Spleen (tissue), 11 donors: ENCODE measurements around the gene NPLOC4. TPM values are rescaled to one million over a fixed set of nuclear protein-coding genes. Genes with fewer than 3 reads are reported as not detected.

ENCODE experiments used
- DNase-seq: peaks from one replicate; pipeline ENCODE4 v3.0.0-alpha.2; 2020
- H3K27ac ChIP-seq, 8 donors: fragments of 200-600 bp; sonication (generic) in 7 of 8; 1 replicate in 4 of 8; 2 replicates in 4 of 8; pipeline versions ENCODE4 v1.5.0 to v1.8.0; 2016 to 2021; ENCODE audit warnings: inconsistent platforms in 4 of 8, mild to moderate bottlenecking in 4 of 8, moderate library complexity in 1 of 8
- H3K27me3 ChIP-seq, 7 donors: fragments of 200-600 bp; sonication (generic) in 6 of 7; replicated peaks in 1 of 7; 1 replicate in 4 of 7; 2 replicates in 3 of 7; pipeline versions ENCODE4 v1.5.0 to v1.8.0; 2016 to 2021; ENCODE audit warnings: inconsistent platforms in 3 of 7, mild to moderate bottlenecking in 1 of 7
- H3K36me3 ChIP-seq, 6 donors: fragments of 200-600 bp; sonication (generic) in 5 of 6; 1 replicate in 4 of 6; 2 replicates in 2 of 6; pipeline versions ENCODE4 v1.5.0 to v1.8.0; 2016 to 2021; ENCODE audit warnings: inconsistent platforms in 2 of 6
- H3K4me1 ChIP-seq, 6 donors: fragments of 200-600 bp; sonication (generic) in 5 of 6; 1 replicate in 3 of 6; 2 replicates in 3 of 6; pipeline versions ENCODE4 v1.5.0 to v1.8.0; 2016 to 2021; ENCODE audit warnings: inconsistent platforms in 3 of 6
- H3K4me3 ChIP-seq, 8 donors: fragments of 200-600 bp; sonication (generic) in 7 of 8; 1 replicate in 4 of 8; 2 replicates in 4 of 8; pipeline versions ENCODE4 v1.5.0 to v1.8.0; 2016 to 2021; ENCODE audit warnings: inconsistent platforms in 4 of 8, mild to moderate bottlenecking in 4 of 8, moderate library complexity in 2 of 8
- H3K9me3 ChIP-seq, 8 donors: fragments of 200-600 bp; sonication (generic) in 7 of 8; 1 replicate in 4 of 8; 2 replicates in 4 of 8; pipeline versions ENCODE4 v1.5.0 to v1.8.0; 2016 to 2021; ENCODE audit warnings: inconsistent platforms in 4 of 8
- CTCF ChIP-seq, 11 experiments: fragments of 200-600 bp in 7 of 11; fragments of 450-650 bp in 4 of 11; sonication (generic) in 4 of 11; IDR thresholded peaks in 8 of 11; conservative IDR thresholded peaks in 3 of 11; 1 replicate in 7 of 11; 2 replicates in 4 of 11; pipeline versions ENCODE4 v1.4.0 to v1.8.0; 2016 to 2021; ENCODE audit warnings: antibody characterized with exemption in 11 of 11, inconsistent platforms in 4 of 11, mild to moderate bottlenecking in 1 of 11
- POLR2A ChIP-seq, 3 donors: fragments of 450-650 bp; IDR thresholded peaks; one replicate each; pipeline ENCODE4 v1.5.1; 2017; ENCODE audit warnings: antibody characterized with exemption in 3 of 3, mild to moderate bottlenecking in 1 of 3
- POLR2AphosphoS5 ChIP-seq, 3 donors: sonication (generic); formaldehyde crosslinking; IDR thresholded peaks; one replicate each; pipeline ENCODE4 v1.5.1; 2017; ENCODE audit warnings: antibody characterized with exemption in 3 of 3
- WGBS, 5 donors: extraction: QIAGEN DNeasy Blood & Tissue Kit in 3 of 5; methylation state at CpG; one replicate each; pipeline versions ENCODE4 v1.1.5 to v1.1.7; 2013 to 2018; 5-methylcytosine and 5-hydroxymethylcytosine counted together
- intact Hi-C: fragments of 100-400 bp; cut with DNase I; formaldehyde crosslinking; loops from one replicate; pipeline ENCODE4 v1.15.0; 2023; ENCODE audit warnings: low total_unique reads
- polyA plus RNA-seq, 3 donors: library from polyadenylated mRNA; stranded (reverse); fragments of 200-250 nt; gene quantifications; one replicate each; pipeline ENCODE4 v1.2.1, GENCODE V29; 2013
- total RNA-seq, 7 donors: library from RNA; depleted of rRNA in 3 of 7; stranded (reverse); fragments of >200 nt in 3 of 7; fragmentation: NEBNext Ultra II Directional in 4 of 7; extraction: Animal tissue kit (Norgen Biotek cat#: 25700) in 4 of 7; gene quantifications; one replicate each; pipeline versions ENCODE4 v1.1.0 to v1.2.1, GENCODE V29; 2016 to 2021
- donor health status: healthy with polysubstance abuse.
- donor health status: DM: no; HTN: no; CAD: no; lungs with moderate emphysema.
- donor health status: DM: no; HTN: no; CAD: no.
- donor health status: Bipolar disorder and iron deficiency.
- donor health status: healthy.
- donor health status: DM: no; HTN: no; CAD: no.
- donor health status: DM: yes; HTN: yes; CAD: no.

The NPLOC4 gene
- total and polyA plus RNA-seq, 10 donors = 19.3 to 130 (median 81.3) TPM

- Histone ChIP-seq H3K4me3 (peak overlapping the region; percentile 53 to 99 (median 94)), H3K4me1 (peaks cover 38 to 86% (median 66%) of the 10 kb centered on the region in 6 donors), H3K27me3 (no peaks in the 10 kb centered on the region), H3K9me3 (no peaks in the 10 kb centered on the region), H3K36me3 (peaks cover 4 to 32% (median 29%) of the 10 kb centered on the region in 6 donors), H3K27ac (peak overlapping the region; percentile 91 to 100 (median 100))
- WGBS, 5 donors = 0 to 1% (median 1%) methylated on average over 15 to 64 of the region's 64 CpGs
- intact Hi-C loops = no loop called here
- peak; percentile 92 for DNase-seq
- peak in 2 of 3 donors; percentile 70 to 73 for TF ChIP-seq POLR2AphosphoS5 (IDR thresholded peaks at IDR 0.05)
- no peak for TF ChIP-seq POLR2A (IDR thresholded peaks at IDR 0.05)
Measured at GRCh38 chr17:81513753-81514488, 123.0 kb downstream of the NPLOC4 start.

GRCh38 chr17:81513372-81513752 is 123.5 kb downstream of the NPLOC4 start:
- Histone ChIP-seq H3K4me3 (peak overlapping the region; percentile 53 to 99 (median 94)), H3K36me3 (peaks cover 4 to 38% (median 35%) of the 10 kb centered on the region in 6 donors), H3K27me3 (no peaks in the 10 kb centered on the region), H3K27ac (peak overlapping the region; percentile 91 to 100 (median 100)), H3K9me3 (no peaks in the 10 kb centered on the region), H3K4me1 (peaks cover 38 to 86% (median 66%) of the 10 kb centered on the region in 6 donors)
- peak; percentile 94 for DNase-seq
- intact Hi-C loops = no loop called here
- WGBS, 5 donors = 0 to 2% (median 0%) methylated on average over 6 to 23 of the region's 23 CpGs
- TF ChIP-seq POLR2A (IDR thresholded peaks at IDR 0.05) (no peak), CTCF (IDR thresholded peaks at IDR 0.05 in 8 of 11, conservative IDR thresholded peaks at IDR 0.05 in 3 of 11) (no peak), POLR2AphosphoS5 (IDR thresholded peaks at IDR 0.05) (peak in 2 of 3 donors; percentile 33 to 43)

GRCh38 chr17:81512562-81513371 is 124.1 kb downstream of the NPLOC4 start, which contains the start of gene ACTG1:
Gene ACTG1, minus strand, starts transcription at chr17:81512799. Its CDS starts 445 bp downstream, at chr17:81512354.
- no peaks in the 10 kb centered on the region for H3K9me3 ChIP-seq
- H3K4me1 ChIP-seq = peaks cover 32 to 85% (median 63%) of the 10 kb centered on the region in 6 donors
- WGBS, 5 donors = 0 to 1% (median 0%) methylated on average over 21 to 111 of the region's 111 CpGs
- DNase-seq = peak; percentile 97
- H3K4me3 ChIP-seq = peak within 1 kb of the TSS; percentile 86 to 99 (median 94)
- peaks cover 4 to 42% (median 35%) of the 10 kb centered on the region in 6 donors for H3K36me3 ChIP-seq
- peak; percentile 93 to 97 (median 97) for TF ChIP-seq POLR2A (IDR thresholded peaks at IDR 0.05)
- TF ChIP-seq CTCF (IDR thresholded peaks at IDR 0.05 in 8 of 11, conservative IDR thresholded peaks at IDR 0.05 in 3 of 11) = no peak
- peak; percentile 99 for TF ChIP-seq POLR2AphosphoS5 (IDR thresholded peaks at IDR 0.05)
- intact Hi-C loops = no loop called here
- H3K27me3 ChIP-seq = no peaks in the 10 kb centered on the region
- peak within 1 kb of the TSS; percentile 91 to 100 (median 100) for H3K27ac ChIP-seq

- DNase-seq = no peak
- peaks cover 28 to 78% (median 56%) of the 10 kb centered on the region in 6 donors for H3K4me1 ChIP-seq
- TF ChIP-seq CTCF (IDR thresholded peaks at IDR 0.05 in 8 of 11, conservative IDR thresholded peaks at IDR 0.05 in 3 of 11) (no peak), POLR2A (IDR thresholded peaks at IDR 0.05) (no peak), POLR2AphosphoS5 (IDR thresholded peaks at IDR 0.05) (no peak)
- H3K27ac ChIP-seq = peak overlapping the region; percentile 88 to 100 (median 100)
- H3K27me3 ChIP-seq = no peaks in the 10 kb centered on the region
- no peaks in the 10 kb centered on the region for H3K9me3 ChIP-seq
- intact Hi-C loops = no loop called here
- 0 to 1% (median 0%) methylated on average over 30 to 62 of the region's 62 CpGs for WGBS, 5 donors
- H3K4me3 ChIP-seq = peak overlapping the region; percentile 86 to 99 (median 94)
- H3K36me3 ChIP-seq = peaks cover 4 to 42% (median 35%) of the 10 kb centered on the region in 6 donors
Measured at GRCh38 chr17:81511804-81512561, 124.9 kb downstream of the NPLOC4 start.
